ENCODE measurements around the gene ACTRT2.

ACTRT2 gene

GRCh38 chr1:3001471-3002348 is 19.6 kb upstream of the ACTRT2 start:
- no peak overlapping the region for H3K27ac ChIP-seq
- no peak for TF ChIP-seq CTCF (conservative IDR thresholded peaks at IDR 0.05)

DNA sequence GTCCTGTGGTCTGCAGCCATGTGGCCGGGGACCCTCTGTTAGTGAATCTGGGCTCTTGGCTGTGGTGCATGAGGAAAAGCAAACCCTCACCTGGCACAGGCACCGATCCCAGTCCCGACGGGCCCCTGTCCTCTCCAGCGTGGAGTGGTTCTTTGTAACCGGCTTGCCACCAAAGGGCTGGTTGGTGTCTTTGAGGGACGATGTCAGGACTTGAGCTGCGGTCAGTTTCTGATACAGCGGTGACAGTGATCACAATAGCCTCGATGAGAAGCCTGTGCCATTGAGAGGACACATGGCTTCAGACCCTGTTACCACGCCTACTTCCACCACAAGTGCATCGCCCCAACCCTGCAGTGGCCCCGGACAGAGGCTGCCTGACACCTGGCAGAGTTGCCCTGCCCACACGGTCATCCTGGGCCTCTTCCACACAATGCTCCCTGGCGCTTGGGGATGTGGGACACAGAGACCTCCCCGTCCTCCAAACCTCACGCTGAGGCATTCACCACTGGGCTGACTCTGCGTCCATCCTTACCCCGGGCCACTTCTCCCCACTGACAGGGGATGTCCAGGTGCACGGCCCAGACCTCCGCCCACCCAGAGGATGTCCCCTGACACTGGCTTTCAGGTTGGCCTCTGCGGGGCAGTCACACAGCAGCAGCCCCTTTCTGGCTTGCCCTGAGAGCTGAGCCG is 18.8 kb upstream of the ACTRT2 start:
- TF ChIP-seq CTCF (conservative IDR thresholded peaks at IDR 0.05), result no peak
- no peak overlapping the region for H3K27ac ChIP-seq

- no peak overlapping the region for H3K27ac ChIP-seq
- TF ChIP-seq CTCF (conservative IDR thresholded peaks at IDR 0.05), result no peak
Observed at GRCh38 chr1:3003039-3003940, 18.0 kb upstream of the ACTRT2 start.

DNA sequence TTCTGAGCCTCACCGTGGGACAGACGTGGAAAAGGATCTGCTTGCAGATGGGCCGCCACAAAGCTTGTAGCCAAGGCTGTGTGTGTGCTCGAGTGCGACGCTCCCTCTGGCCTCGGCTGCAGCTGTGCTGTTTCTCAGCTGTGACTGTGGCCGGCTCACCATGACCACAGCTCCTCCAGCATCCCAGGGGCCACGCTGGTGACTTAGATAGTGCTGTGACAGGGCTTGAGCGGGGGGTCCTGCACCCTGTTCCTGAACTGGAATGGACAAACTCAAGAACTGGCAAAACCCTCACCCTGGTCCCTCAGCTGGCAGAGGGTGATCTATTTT is 17.4 kb upstream of the ACTRT2 start:
- H3K27ac ChIP-seq, result no peak overlapping the region
- TF ChIP-seq CTCF (conservative IDR thresholded peaks at IDR 0.05), result no peak

DNA sequence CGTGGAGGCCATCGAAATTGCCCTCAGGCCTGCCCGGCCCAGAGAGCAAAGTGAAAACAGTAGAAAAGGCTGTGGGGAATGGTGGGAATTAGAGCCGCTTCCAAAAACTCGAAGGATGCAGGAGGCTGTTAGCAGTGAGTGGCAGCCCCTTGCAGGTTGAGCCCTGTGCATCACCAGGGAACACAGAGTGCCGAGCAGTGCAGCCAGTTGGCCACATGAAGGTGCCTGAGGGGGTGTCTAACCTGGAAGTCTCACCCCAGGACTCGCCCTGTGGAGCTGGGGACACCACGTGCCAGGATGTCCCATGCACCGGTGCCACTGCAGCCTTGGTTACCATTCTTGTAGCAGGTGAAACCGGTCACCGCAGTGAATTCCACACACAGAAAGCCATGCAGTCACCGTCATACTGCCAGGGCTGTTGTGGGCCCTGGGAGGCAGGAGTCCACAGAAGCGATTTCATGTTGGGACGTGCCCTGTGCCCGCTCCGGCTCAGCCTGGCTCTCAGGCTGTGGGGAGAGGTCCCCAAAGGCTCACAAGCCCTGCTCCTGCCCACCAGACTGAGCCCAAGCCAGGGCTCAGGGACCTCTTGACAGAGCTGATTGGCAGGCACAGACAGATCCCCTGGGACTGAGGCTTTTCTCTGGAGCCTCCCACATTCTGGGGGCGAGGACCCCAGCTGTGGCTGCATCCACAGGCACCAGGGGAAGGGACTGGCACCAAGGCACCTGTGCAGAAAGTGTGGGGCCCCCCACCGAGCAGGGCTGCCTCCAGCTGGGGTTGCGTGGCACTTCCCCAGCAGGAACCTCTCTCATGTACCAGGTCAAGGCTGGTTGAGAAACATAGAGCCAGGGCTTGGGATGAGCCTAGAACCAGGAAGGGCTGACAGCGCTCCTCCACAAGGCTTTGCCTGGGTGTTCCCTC is 16.7 kb upstream of the ACTRT2 start:
- no peak for TF ChIP-seq CTCF (conservative IDR thresholded peaks at IDR 0.05)
- no peak overlapping the region for H3K27ac ChIP-seq

DNA sequence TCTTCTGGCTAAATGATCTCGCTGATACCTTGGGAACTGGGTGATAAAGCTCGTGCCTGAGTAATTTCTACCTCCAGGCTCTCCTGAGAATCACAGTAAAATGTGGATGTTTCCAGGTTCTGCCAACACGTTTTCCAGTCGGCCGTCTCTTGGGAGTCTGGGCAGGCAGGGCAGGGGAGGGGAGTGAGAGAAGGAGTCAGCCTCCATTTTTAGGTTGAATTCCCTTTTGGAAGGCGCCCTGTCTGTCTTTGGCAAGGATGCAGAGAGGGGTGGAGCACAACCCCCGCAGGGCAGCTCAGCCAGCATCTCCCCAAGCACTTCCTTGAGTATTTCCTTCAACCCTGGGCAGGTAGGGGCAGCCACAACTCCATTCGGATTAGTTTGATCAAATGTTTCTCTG is 15.5 kb upstream of the ACTRT2 start:
- no peak overlapping the region for H3K27ac ChIP-seq
- TF ChIP-seq CTCF (conservative IDR thresholded peaks at IDR 0.05), result no peak

Data from VCaP (cell line).